ENCODE measurements around the gene ABHD14A. TPM values are rescaled to one million over a fixed set of nuclear protein-coding genes. Genes with fewer than 3 reads are reported as not detected.

ABHD14A gene
- total RNA-seq, 1 donor from 2014 or later = 12.2 TPM

DNA sequence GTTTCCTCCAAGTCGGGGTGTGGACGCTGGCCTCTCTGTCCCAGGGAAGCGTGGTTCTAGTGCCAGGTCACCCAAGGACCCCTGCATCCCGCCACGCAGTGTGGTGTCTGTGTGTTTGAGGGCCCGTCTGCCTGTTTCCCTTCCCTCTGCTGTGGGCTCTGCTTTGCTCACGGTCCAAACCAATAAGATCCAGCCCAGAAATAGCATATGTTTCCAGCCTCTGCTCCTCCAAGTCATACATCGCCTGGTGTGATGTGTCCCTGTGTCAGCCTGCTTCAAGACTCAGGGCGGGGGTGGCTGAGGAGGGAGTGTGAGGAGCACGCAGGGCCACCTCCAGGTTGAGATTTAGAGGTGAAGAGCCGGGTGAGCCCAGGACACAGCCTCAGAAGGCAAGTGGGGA is 42.7 kb downstream of the ABHD14A start:
- Mint-ChIP-seq H3K4me3 (ENCODE audit: unreplicated experiment) (no peak overlapping the region), H3K27me3 (ENCODE audit: unreplicated experiment) (no peaks in the 10 kb centered on the region)
- TF ChIP-seq, protein P1, sequence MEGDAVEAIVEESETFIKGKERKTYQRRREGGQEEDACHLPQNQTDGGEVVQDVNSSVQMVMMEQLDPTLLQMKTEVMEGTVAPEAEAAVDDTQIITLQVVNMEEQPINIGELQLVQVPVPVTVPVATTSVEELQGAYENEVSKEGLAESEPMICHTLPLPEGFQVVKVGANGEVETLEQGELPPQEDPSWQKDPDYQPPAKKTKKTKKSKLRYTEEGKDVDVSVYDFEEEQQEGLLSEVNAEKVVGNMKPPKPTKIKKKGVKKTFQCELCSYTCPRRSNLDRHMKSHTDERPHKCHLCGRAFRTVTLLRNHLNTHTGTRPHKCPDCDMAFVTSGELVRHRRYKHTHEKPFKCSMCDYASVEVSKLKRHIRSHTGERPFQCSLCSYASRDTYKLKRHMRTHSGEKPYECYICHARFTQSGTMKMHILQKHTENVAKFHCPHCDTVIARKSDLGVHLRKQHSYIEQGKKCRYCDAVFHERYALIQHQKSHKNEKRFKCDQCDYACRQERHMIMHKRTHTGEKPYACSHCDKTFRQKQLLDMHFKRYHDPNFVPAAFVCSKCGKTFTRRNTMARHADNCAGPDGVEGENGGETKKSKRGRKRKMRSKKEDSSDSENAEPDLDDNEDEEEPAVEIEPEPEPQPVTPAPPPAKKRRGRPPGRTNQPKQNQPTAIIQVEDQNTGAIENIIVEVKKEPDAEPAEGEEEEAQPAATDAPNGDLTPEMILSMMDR (IDR thresholded peaks at IDR 0.05) = no peak

GRCh38 chr3:52018319-52019000 is 43.6 kb downstream of the ABHD14A start:
- Mint-ChIP-seq H3K27ac (ENCODE audit: unreplicated experiment) (no peak overlapping the region), H3K9me3 (ENCODE audit: unreplicated experiment) (no peaks in the 10 kb centered on the region)
- no peak for DNase-seq (ENCODE audit: extremely low spot score, unreplicated experiment)

More for the DNA sequence above, 42.7 kb downstream of the ABHD14A start:
- no peaks in the 10 kb centered on the region for H3K36me3 Mint-ChIP-seq (ENCODE audit: unreplicated experiment)
- H3K9me3 Mint-ChIP-seq (ENCODE audit: unreplicated experiment) = no peaks in the 10 kb centered on the region
- peaks cover 19% of the 10 kb centered on the region for H3K4me1 Mint-ChIP-seq (ENCODE audit: unreplicated experiment)
- no peak for DNase-seq (ENCODE audit: extremely low spot score, unreplicated experiment)
- H3K27ac Mint-ChIP-seq (ENCODE audit: unreplicated experiment) = no peak overlapping the region

DNA sequence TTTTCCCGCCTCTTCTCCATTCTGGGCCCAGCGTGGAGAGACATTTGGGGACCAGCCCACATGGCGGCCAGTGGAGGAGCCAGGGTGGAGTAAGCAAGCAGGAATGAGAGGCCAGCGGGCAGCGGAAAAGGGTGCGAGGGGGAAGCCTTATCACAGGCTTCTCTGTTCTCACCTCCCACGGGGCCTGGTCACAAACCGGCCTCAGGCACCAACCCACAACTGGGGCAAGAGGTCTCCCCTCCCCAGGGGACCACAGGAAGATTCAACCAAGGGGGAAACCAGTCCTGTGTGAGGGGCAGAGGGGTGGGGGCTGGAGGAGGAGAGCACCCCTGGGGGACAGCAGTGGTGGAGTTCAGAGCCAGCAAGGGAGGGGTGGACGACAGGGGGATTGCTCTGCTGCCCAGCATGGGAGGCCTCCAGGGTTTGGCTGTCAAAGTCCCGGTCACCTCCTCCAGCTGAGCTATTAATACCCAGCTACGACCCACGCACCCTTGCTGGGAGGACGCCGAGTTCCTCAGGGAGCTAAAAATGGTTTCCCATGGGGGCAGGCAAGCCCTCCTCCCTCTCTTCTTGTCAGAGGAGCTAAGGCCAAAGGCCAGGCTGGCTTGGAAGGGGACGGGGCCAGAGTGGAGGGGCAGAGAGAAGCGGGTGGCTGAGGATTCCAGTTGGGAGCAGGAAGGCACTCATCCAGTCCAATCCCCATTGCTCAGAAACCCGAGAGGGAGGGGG is 44.7 kb downstream of the ABHD14A start:
- Mint-ChIP-seq H3K36me3 (ENCODE audit: unreplicated experiment) (no peaks in the 10 kb centered on the region), H3K4me1 (ENCODE audit: unreplicated experiment) (peaks cover 37% of the 10 kb centered on the region), H3K9me3 (ENCODE audit: unreplicated experiment) (no peaks in the 10 kb centered on the region), H3K27ac (ENCODE audit: unreplicated experiment) (no peak overlapping the region), H3K27me3 (ENCODE audit: unreplicated experiment) (no peaks in the 10 kb centered on the region), H3K4me3 (ENCODE audit: unreplicated experiment) (no peak overlapping the region)
- TF ChIP-seq, protein P1 (IDR thresholded peaks at IDR 0.05) = no peak
- no peak for DNase-seq (ENCODE audit: extremely low spot score, unreplicated experiment)

More at GRCh38 chr3:52018319-52019000, 43.6 kb downstream of the ABHD14A start:
- Mint-ChIP-seq H3K4me1 (ENCODE audit: unreplicated experiment) (peaks cover 28% of the 10 kb centered on the region), H3K27me3 (ENCODE audit: unreplicated experiment) (no peaks in the 10 kb centered on the region), H3K4me3 (ENCODE audit: unreplicated experiment) (no peak overlapping the region), H3K36me3 (ENCODE audit: unreplicated experiment) (no peaks in the 10 kb centered on the region)
- TF ChIP-seq, protein P1 (IDR thresholded peaks at IDR 0.05) = no peak

DNA sequence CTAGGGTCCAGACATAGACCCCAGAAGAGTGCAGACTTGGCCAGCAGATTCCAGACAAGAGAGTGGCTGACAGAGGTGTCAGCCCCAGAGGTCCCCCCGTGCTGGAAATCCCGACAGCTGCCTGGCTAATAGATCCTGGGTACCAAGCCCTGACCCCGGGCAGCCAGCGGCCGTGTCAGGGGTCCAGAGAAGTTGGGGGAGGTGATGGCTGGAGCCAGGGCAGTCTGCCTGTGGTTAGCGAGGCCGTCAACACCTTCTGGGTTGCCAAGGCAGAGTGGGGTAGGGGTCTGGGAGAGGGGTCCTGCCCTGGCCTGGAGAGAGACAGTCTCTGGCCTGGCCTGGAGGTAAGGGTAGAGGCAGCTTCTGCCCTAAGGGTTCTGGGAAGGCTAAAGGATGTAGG is 45.9 kb downstream of the ABHD14A start:
- DNase-seq (ENCODE audit: extremely low spot score, unreplicated experiment) = no peak
- Mint-ChIP-seq H3K9me3 (ENCODE audit: unreplicated experiment) (no peaks in the 10 kb centered on the region), H3K27ac (ENCODE audit: unreplicated experiment) (no peak overlapping the region), H3K4me3 (ENCODE audit: unreplicated experiment) (no peak overlapping the region), H3K27me3 (ENCODE audit: unreplicated experiment) (no peaks in the 10 kb centered on the region), H3K4me1 (ENCODE audit: unreplicated experiment) (peaks cover 46% of the 10 kb centered on the region), H3K36me3 (ENCODE audit: unreplicated experiment) (no peaks in the 10 kb centered on the region)
- TF ChIP-seq, protein P1 (IDR thresholded peaks at IDR 0.05) = no peak

Data from osteocyte (in vitro differentiated cells).